Lower leg skin (tissue), 3 donors: ENCODE measurements around the gene RPL3.

Experiments used
- CTCF ChIP-seq, 3 donors: fragments of 450-650 bp; IDR thresholded peaks; one replicate each; pipeline ENCODE4 v1.5.1; 2016; ENCODE audit warnings: antibody characterized with exemption in 3 of 3, mild to moderate bottlenecking in 3 of 3, moderate library complexity in 2 of 3
- POLR2A ChIP-seq, 2 donors: fragments of 450-650 bp; IDR thresholded peaks; one replicate each; pipeline ENCODE4 v1.6.1; 2016 to 2017; ENCODE audit warnings: antibody characterized with exemption in 2 of 2, mild to moderate bottlenecking in 1 of 2, moderate library complexity in 1 of 2

- TF ChIP-seq POLR2A (IDR thresholded peaks at IDR 0.05) (no peak), CTCF (IDR thresholded peaks at IDR 0.05) (no peak)
Observed at GRCh38 chr22:39282645-39283321, 36.6 kb downstream of the RPL3 start.
